ENCODE data around the gene ANKRD36B. TPM values are rescaled to one million over a fixed set of nuclear protein-coding genes. Genes with fewer than 3 reads are reported as not detected.
"Not testable (repeated sequence)": the region's sequence is repeated elsewhere in the genome, so short reads cannot be mapped to it uniquely, and the experiment has no call there.

Gene ANKRD36B
- total RNA-seq, 1 donor from 2014 or later: 40.1 TPM

DNA sequence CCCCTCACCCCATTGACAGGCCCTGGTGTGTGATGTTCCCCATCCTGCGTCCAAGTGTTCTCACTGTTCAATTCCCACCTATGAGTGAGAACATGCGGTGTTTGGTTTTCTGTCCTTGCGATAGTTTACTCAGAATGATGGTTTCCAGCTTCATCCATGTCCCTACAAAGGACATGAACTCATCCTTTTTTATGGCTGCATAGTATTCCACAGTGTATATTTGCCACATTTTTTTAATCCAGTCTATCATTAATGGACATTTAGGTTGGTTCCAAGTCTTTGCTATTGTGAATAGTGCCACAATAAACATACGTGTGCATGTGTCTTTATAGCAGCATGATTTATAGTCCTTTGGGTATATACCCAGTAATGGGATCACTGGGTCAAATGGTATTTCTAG is 6.5 kb upstream of the ANKRD36B start:
- H3K27ac Mint-ChIP-seq; intact Hi-C loops (cut with micrococcal nuclease); H3K4me1 Mint-ChIP-seq; H3K36me3 Mint-ChIP-seq (ENCODE audit: low read depth); H3K4me3 Mint-ChIP-seq; H3K9me3 Mint-ChIP-seq; DNase-seq: not testable (repeated sequence)
- peaks cover 46% of the 10 kb centered on the region for H3K27me3 Mint-ChIP-seq

DNA sequence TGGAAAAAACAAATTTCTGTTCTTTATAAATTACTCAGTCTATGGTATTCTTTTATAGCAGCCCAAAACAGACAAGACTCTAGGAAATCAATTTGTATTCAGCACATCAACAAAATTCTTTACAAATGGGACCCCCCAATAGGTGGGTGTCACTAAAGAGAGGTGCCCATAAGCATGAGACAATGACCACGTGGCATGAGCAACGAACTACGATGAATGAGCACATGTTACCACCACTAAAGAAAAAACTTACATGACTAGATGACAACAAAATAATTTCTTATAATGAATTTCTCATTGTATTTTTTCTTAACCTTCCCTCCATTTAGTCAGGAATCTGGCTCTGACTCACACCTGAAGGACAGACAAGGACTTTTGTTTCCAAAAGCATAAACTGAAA is 3.8 kb upstream of the ANKRD36B start:
- H3K27me3 Mint-ChIP-seq: peaks cover 27% of the 10 kb centered on the region
- H3K4me1 Mint-ChIP-seq; H3K4me3 Mint-ChIP-seq; H3K9me3 Mint-ChIP-seq; H3K36me3 Mint-ChIP-seq (ENCODE audit: low read depth); H3K27ac Mint-ChIP-seq; DNase-seq: not testable (repeated sequence)
- intact Hi-C loops (cut with micrococcal nuclease): loop anchor here (5.0 kb wide), 1 partner anchor 54 kb away; the partner anchor contains the start of gene COX5B

DNA sequence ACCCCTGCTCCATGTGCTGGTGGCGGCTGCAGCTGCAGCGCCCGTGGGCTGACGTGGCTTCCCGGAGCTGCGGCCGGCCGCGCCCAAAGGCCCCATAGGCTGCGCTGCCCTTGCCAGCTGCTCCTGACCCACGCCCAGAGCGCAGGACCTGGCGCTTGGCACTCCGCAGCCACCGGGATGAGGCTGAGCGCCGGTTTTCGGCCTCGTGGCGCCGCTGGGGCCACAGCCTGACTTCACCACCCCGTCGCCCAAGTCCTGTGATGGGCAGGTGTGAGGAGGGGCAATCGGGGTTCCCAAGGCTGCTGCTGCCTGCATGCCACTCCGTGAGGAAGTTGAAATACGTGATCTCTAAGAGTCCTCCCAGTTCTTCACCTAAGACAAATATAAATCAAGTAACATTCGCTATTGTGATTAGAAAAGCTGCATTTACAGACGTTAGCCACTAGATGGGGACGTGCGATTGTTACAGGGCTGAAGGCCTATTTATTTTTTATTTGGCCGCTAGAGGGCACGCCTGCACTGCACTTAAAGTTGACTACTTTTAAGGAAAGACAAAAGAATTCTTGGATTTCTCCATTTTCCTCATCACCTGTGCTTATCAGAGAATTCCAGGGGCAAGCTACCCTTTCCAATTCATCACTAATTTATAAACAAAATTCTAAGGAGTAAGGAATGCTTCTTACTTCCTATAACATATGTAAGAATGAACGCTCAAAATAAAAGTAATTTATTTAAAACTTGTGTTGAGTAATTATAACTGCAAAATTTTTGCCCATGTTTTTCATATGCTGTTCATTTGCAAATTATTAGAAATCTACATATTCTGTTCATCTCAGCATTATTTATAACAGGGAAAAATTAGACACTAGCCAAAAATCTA is 1.1 kb upstream of the ANKRD36B start:
- not testable (repeated sequence) for H3K9me3 Mint-ChIP-seq; H3K4me1 Mint-ChIP-seq; H3K36me3 Mint-ChIP-seq (ENCODE audit: low read depth)
- Mint-ChIP-seq H3K27me3 (peaks cover 14% of the 10 kb centered on the region), H3K27ac (peak overlapping the region; percentile 94), H3K4me3 (peak overlapping the region; percentile 82)
- intact Hi-C loops (cut with micrococcal nuclease): loop anchor here (1.0 to 5.0 kb wide), 4 partner anchors 57 to 123 kb away; partner anchors contain the start of genes ACTR1B, COX5B and ZAP70
- DNase-seq: peak; percentile 94

GRCh38 chr2:97589257-97589597 is 450 bp downstream of the ANKRD36B start:
- intact Hi-C loops (cut with micrococcal nuclease); DNase-seq; H3K4me1 Mint-ChIP-seq; H3K36me3 Mint-ChIP-seq (ENCODE audit: low read depth); H3K27me3 Mint-ChIP-seq; H3K9me3 Mint-ChIP-seq: not testable (repeated sequence)
- Mint-ChIP-seq H3K27ac (peak overlapping the region; percentile 99), H3K4me3 (peak overlapping the region; percentile 94)

DNA sequence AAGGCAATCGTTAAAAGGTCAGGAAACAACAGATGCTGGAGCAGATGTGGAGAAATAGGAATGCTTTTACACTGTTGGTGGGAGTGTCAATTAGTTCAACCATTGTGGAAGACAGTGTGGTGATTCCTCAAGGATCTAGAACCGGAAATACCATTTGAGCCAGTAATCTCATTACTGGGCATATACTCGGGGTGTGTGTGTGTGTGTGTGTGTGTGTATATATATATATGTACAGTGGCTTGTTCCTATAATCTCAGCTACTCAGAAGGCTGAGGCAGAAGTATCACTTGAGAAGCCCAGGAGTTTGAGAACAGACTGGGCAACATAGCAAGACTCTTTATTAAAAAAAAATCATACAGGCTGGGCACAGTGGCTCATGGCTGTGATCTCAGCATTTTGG is 24.0 kb downstream of the ANKRD36B start:
- H3K27ac Mint-ChIP-seq, DNase-seq: not testable (repeated sequence)
- H3K36me3 Mint-ChIP-seq (ENCODE audit: low read depth): peaks cover 15% of the 10 kb centered on the region

GRCh38 chr2:97552406-97552805 is 37.3 kb downstream of the ANKRD36B start:
- intact Hi-C loops (cut with micrococcal nuclease); H3K4me1 Mint-ChIP-seq; H3K4me3 Mint-ChIP-seq; H3K27me3 Mint-ChIP-seq; H3K27ac Mint-ChIP-seq; DNase-seq; H3K9me3 Mint-ChIP-seq: not testable (repeated sequence)
- H3K36me3 Mint-ChIP-seq (ENCODE audit: low read depth): peaks cover 55% of the 10 kb centered on the region

More for the DNA sequence above, 24.0 kb downstream of the ANKRD36B start:
- intact Hi-C loops (cut with micrococcal nuclease); H3K27me3 Mint-ChIP-seq; H3K9me3 Mint-ChIP-seq; H3K4me3 Mint-ChIP-seq: not testable (repeated sequence)
- H3K4me1 Mint-ChIP-seq: peaks cover 10% of the 10 kb centered on the region

DNA sequence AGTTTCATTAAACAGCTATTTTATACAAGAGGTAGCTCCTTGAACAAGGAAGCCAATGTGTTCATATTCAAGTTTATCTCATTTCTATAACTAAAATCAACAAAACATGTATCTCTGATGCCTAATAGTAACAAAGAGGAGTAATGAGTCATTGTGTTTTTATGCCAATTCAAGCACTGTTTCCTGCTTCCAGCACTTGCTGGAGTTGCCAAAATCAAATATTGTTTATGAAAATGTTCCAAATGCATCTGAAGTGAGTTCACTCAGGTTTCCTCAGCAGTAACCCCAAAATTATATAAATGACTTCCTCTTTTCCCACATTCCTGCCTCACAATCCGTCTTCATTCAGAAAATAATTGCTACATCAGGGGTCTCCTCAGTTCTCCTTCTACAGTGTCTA is 39.2 kb downstream of the ANKRD36B start:
- not testable (repeated sequence) for H3K27me3 Mint-ChIP-seq

GRCh38 chr2:97549058-97549457 is 40.6 kb downstream of the ANKRD36B start:
- H3K4me3 Mint-ChIP-seq; H3K9me3 Mint-ChIP-seq; intact Hi-C loops (cut with micrococcal nuclease); H3K4me1 Mint-ChIP-seq; H3K27ac Mint-ChIP-seq; H3K27me3 Mint-ChIP-seq: not testable (repeated sequence)
- H3K36me3 Mint-ChIP-seq (ENCODE audit: low read depth): peaks cover 55% of the 10 kb centered on the region
- DNase-seq: peak; percentile 55

More for the DNA sequence above, 39.2 kb downstream of the ANKRD36B start:
- H3K4me1 Mint-ChIP-seq; H3K27ac Mint-ChIP-seq; DNase-seq; H3K9me3 Mint-ChIP-seq; intact Hi-C loops (cut with micrococcal nuclease); H3K4me3 Mint-ChIP-seq: not testable (repeated sequence)
- peaks cover 58% of the 10 kb centered on the region for H3K36me3 Mint-ChIP-seq (ENCODE audit: low read depth)

- DNase-seq; H3K27me3 Mint-ChIP-seq; H3K4me1 Mint-ChIP-seq; H3K4me3 Mint-ChIP-seq; intact Hi-C loops (cut with micrococcal nuclease); H3K27ac Mint-ChIP-seq; H3K9me3 Mint-ChIP-seq: not testable (repeated sequence)
- peaks cover 52% of the 10 kb centered on the region for H3K36me3 Mint-ChIP-seq (ENCODE audit: low read depth)
Measured at GRCh38 chr2:97548536-97548935, 41.1 kb downstream of the ANKRD36B start.

DNA sequence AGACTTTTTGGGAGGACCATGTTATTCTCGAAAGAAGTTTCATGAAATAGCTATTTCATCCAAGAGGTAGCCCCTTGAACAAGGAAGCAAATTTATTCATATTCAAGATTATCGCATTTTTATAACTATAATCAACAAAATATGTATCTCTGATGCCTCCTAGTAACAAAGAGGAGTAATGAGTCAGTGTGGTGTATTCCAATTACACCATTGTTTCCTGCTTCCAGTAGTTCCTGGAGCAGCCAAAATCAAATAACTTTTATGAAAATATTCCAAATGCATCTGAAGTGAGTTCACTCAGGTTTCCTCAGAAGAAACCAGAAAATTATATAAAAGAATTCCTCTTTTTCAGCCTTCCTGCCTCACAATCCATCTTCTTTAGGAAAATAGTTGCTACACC is 43.0 kb downstream of the ANKRD36B start:
- no peak overlapping the region for H3K27ac Mint-ChIP-seq
- intact Hi-C loops (cut with micrococcal nuclease): no loop called here
- no peaks in the 10 kb centered on the region for H3K4me1 Mint-ChIP-seq
- H3K27me3 Mint-ChIP-seq: no peaks in the 10 kb centered on the region
- no peak overlapping the region for H3K4me3 Mint-ChIP-seq
- no peaks in the 10 kb centered on the region for H3K9me3 Mint-ChIP-seq
- H3K36me3 Mint-ChIP-seq (ENCODE audit: low read depth): peaks cover 46% of the 10 kb centered on the region
- no peak for DNase-seq

DNA sequence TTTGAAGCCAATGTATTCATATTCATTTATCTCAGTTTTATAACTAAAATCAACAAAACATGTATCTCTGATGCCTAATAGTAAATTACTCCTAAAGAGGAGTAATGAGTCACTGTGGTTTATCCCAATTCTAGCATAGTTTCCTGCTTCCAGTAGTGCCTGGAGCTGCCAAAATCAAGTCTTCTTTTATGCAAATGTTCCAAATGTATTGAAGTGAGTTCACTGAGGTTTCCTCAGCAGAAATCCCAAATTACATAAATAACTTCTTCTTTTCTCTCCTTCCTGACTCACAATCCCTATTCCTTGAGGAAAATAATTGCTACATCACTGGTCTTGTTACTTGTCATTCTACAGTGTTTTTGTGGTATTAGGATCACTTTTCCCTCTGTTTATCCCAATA is 44.8 kb downstream of the ANKRD36B start:
- peaks cover 49% of the 10 kb centered on the region for H3K36me3 Mint-ChIP-seq (ENCODE audit: low read depth)
- intact Hi-C loops (cut with micrococcal nuclease); H3K4me1 Mint-ChIP-seq; H3K27ac Mint-ChIP-seq; H3K9me3 Mint-ChIP-seq; H3K27me3 Mint-ChIP-seq; H3K4me3 Mint-ChIP-seq; DNase-seq: not testable (repeated sequence)

DNA sequence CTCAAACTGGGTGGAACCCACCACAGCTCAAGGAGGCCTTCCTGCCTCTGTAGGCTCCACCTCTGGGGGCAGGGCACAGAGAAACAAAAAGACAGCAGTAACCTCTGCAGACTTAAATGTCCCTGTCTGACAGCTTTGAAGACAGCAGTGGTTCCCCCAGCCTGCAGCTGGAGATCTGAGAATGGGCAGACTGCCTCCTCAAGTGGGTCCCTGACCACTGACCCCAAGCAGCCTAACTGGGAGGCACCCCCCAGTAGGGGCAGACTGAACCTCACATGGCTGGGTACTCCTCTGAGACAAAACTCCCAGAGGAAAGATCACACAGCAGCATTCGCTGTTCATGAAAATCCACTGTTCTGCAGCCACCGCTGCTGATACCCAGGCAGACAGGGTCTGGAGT is 63.8 kb downstream of the ANKRD36B start:
- H3K4me3 Mint-ChIP-seq; H3K27ac Mint-ChIP-seq; H3K9me3 Mint-ChIP-seq; H3K4me1 Mint-ChIP-seq; intact Hi-C loops (cut with micrococcal nuclease); H3K27me3 Mint-ChIP-seq; DNase-seq: not testable (repeated sequence)
- peaks cover 48% of the 10 kb centered on the region for H3K36me3 Mint-ChIP-seq (ENCODE audit: low read depth)

DNA sequence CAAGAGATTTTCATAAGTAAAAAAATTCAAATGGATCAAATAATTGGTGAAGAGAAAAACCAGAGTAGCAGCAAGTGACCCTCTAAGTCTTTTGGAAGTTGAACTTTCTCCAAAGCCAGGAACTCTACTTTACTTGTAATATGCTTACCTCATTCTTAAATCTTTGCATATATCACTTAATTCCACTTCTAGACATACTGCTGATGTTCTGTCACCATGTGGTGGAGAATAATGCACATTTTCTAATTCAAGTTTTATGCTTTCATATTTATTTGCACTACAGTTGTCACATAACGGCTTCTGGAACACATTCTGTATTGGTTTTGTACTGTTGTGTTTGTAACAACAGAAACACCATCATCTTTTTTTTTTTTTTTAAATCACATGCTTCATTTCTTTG is 65.9 kb downstream of the ANKRD36B start:
- intact Hi-C loops (cut with micrococcal nuclease); H3K4me3 Mint-ChIP-seq; H3K27ac Mint-ChIP-seq; H3K27me3 Mint-ChIP-seq; DNase-seq; H3K4me1 Mint-ChIP-seq; H3K9me3 Mint-ChIP-seq: not testable (repeated sequence)
- peaks cover 38% of the 10 kb centered on the region for H3K36me3 Mint-ChIP-seq (ENCODE audit: low read depth)

DNA sequence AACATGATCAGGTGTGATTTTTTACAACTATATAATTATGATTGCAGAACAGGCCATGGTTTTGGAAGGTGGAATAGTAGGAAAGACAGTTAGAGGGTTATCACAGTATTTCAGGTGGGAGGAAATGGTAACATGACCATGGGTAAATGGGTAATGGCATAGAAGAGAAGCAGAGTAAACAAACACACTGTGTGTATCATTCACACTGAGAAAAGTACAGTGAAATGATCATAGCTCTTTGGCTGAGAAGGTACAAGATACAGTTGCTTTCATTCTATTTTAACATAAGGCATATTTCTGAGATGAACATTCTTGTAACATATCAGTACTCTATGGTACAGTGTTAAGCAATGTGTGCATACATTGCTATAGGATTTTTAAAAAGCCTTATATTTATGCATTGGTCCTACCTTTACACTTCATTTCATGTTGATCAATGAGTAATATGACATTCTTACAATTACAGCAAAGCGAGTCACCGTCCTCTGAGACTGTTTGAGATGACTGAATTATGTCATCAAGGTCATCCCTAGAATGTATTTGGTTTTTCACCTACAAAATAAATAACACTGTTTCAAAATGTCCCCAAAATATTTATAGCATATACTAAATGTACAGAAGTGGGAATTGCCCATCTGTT is 66.6 kb downstream of the ANKRD36B start:
- peaks cover 33% of the 10 kb centered on the region for H3K36me3 Mint-ChIP-seq (ENCODE audit: low read depth)
- DNase-seq; H3K4me3 Mint-ChIP-seq; H3K4me1 Mint-ChIP-seq; intact Hi-C loops (cut with micrococcal nuclease); H3K9me3 Mint-ChIP-seq; H3K27ac Mint-ChIP-seq; H3K27me3 Mint-ChIP-seq: not testable (repeated sequence)
